ENCODE results near the gene SERPINB4.
"Not testable (repeated sequence)": the region's sequence is repeated elsewhere in the genome, so short reads cannot be mapped to it uniquely, and the experiment has no call there.

- TF ChIP-seq CTCF, POLR2A (IDR thresholded peaks at IDR 0.05): not testable (repeated sequence)
Observed at GRCh38 chr18:63644142-63644541, at the start of gene SERPINB4.
